RWPE2 (cell line): Measurements from ENCODE around the gene SAE1.

ENCODE experiments used
- ATAC-seq: fragments of 200-7000 bp; cut with Tn5 transposase; 3 replicates; pipeline ENCODE4 v1.9.1; 2021; ENCODE audit warnings: low read depth
- DNase-seq: peaks from one replicate; pipeline ENCODE4 v3.0.0-alpha.2; 2020; ENCODE audit warnings: low spot score
- H3K27ac ChIP-seq: fragments of 450-650 bp; 2 replicates; pipeline ENCODE4 v1.5.1; 2017; ENCODE audit warnings: mild to moderate bottlenecking; ENCODE audit not compliant: poor library complexity, severe bottlenecking
- H3K27me3 ChIP-seq: fragments of 250-450 bp; sonication (Bioruptor Pico); 2 replicates; pipeline ENCODE4 v1.5.1; 2021; ENCODE audit warnings: mild to moderate bottlenecking, moderate library complexity; ENCODE audit not compliant: insufficient read depth, poor library complexity, severe bottlenecking
- H3K36me3 ChIP-seq: fragments of 250-450 bp; sonication (Bioruptor Pico); 2 replicates; pipeline ENCODE4 v1.5.1; 2020; ENCODE audit warnings: low read depth, mild to moderate bottlenecking, moderate library complexity
- H3K4me1 ChIP-seq: fragments of 250-450 bp; sonication (Bioruptor Pico); 2 replicates; pipeline ENCODE4 v1.5.1; 2021; ENCODE audit warnings: mild to moderate bottlenecking, moderate library complexity; ENCODE audit not compliant: insufficient read depth, poor library complexity, severe bottlenecking
- H3K4me3 ChIP-seq: fragments of 250-450 bp; sonication (Bioruptor Pico); 2 replicates; pipeline ENCODE4 v1.5.1; 2021; ENCODE audit warnings: mild to moderate bottlenecking, moderate library complexity; ENCODE audit not compliant: severe bottlenecking
- H3K9me3 ChIP-seq: fragments of 250-450 bp; sonication (Bioruptor Pico); 2 replicates; pipeline ENCODE4 v1.5.1; 2021; ENCODE audit warnings: mild to moderate bottlenecking, moderate library complexity; ENCODE audit not compliant: severe bottlenecking
- CTCF ChIP-seq: fragments of 450-650 bp; IDR thresholded peaks from one replicate; pipeline ENCODE4 v1.5.1; 2017; ENCODE audit warnings: mild to moderate bottlenecking, moderate library complexity; ENCODE audit not compliant: poor library complexity, severe bottlenecking

SAE1 gene

DNA sequence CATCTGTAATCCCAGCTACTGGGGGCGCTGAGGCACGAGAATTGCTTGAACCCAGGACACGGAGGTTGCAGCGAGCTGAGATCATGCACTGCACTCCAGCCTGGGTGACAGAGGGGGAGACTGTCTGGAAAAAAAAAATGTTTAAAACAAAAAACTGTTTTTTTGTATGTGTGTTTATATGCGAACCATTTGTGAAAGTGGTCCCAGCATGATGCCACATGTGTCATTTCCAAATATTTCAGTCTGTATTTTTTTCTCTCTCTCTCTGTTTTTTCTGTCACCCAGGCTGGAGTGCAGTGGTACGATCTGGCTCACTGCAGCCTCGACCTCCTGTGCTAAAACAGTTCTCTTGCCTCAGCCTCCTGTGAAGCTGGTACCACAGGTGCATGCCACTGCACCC, 37.4 kb downstream of the SAE1 start:
- ATAC-seq (no peak), DNase-seq (no peak)
- H3K4me1 ChIP-seq: no peaks in the 10 kb centered on the region
- H3K9me3 ChIP-seq: no peaks in the 10 kb centered on the region
- peaks cover 75% of the 10 kb centered on the region for H3K36me3 ChIP-seq
- no peak overlapping the region for H3K4me3 ChIP-seq
- no peak overlapping the region for H3K27ac ChIP-seq
- no peaks in the 10 kb centered on the region for H3K27me3 ChIP-seq
- no peak for TF ChIP-seq CTCF

DNA sequence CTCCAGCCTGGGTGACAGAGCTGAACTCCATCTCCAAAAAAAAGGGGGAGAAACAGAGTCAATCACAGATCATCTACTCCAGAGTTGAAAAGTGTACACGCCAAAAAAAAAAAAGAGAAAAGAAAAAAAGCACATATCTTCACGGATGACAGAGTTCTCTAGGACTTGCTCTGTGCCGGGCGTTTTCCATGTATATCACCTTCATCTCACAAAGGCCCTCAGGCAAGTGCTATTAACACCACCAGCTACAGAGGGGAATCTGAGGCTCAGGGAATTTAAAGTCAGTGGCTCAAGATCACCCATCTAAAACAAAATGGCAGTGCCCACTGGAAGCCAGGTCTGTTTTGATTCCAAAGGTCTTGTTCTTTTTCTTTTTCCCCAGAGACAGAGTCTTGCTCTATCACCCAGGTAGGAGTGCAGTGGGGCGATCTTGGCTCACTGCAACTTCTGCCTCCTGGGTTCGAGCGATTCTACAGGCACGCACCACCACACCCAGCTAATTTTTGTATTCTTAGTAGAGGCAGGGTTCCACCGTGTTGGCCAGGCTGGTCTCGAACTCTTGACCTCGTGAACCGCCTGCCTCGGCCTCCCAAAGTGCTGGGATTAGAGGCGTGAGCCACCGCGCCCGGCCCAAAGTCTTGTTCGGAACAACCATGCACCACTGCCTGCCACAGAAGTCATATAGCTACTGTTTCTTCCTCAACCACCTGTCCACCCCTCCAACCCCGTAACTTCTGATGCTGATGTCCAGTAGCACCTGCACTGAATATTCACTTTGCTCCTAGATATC, 42.2 kb downstream of the SAE1 start:
- Histone ChIP-seq H3K27ac (no peak overlapping the region), H3K9me3 (no peaks in the 10 kb centered on the region), H3K4me3 (no peak overlapping the region), H3K4me1 (peaks cover 10% of the 10 kb centered on the region), H3K27me3 (no peaks in the 10 kb centered on the region), H3K36me3 (peaks cover 86% of the 10 kb centered on the region)
- ATAC-seq (no peak), DNase-seq (no peak)
- no peak for TF ChIP-seq CTCF

GRCh38 chr19:47176071-47176626, 45.5 kb downstream of the SAE1 start:
- no peak overlapping the region for H3K4me3 ChIP-seq
- peak overlapping the region; percentile 35 for H3K27ac ChIP-seq
- no peak for TF ChIP-seq CTCF
- peak; percentile 63 for ATAC-seq
- peaks cover 77% of the 10 kb centered on the region for H3K36me3 ChIP-seq
- no peaks in the 10 kb centered on the region for H3K27me3 ChIP-seq
- peaks cover 10% of the 10 kb centered on the region for H3K4me1 ChIP-seq
- no peak for DNase-seq
- H3K9me3 ChIP-seq: no peaks in the 10 kb centered on the region

DNA sequence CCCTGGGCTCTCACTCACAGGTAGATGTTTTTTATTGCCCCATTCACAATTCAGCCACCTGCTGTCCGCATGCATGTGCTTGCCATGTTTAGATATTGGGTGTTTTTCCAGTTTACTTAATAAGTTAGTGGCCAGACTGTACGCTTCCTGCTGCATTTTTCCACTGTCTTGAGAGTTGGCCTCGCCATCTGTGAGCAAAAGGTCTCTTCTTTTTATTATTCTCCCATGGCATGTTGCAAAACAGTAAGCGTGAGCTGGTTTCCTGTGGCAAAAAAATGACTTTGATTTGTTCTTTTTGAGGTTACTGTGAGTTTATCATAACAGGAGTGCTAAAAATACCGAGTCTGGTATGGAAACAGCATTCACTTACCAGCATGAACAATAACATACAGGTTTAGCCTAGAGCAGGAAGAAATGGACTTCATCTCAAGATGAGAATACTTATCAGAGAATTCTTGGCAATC, 46.0 kb downstream of the SAE1 start:
- no peaks in the 10 kb centered on the region for H3K9me3 ChIP-seq
- H3K36me3 ChIP-seq: peaks cover 72% of the 10 kb centered on the region
- ATAC-seq: peak; percentile 29; the same call in 1 of the 3 replicates
- no peak for TF ChIP-seq CTCF
- H3K4me3 ChIP-seq: no peak overlapping the region
- peaks cover 10% of the 10 kb centered on the region for H3K4me1 ChIP-seq
- DNase-seq: no peak
- H3K27me3 ChIP-seq: no peaks in the 10 kb centered on the region
- peak overlapping the region; percentile 35 for H3K27ac ChIP-seq
